ENCODE measurements around the gene NDUFS8.
A peak's percentile ranks its signal among the peaks of the same experiment; 100 is the strongest.

The NDUFS8 gene

GRCh38 chr11:68002575-68002937, 27.9 kb upstream of the NDUFS8 start:
- Histone ChIP-seq H3K27ac (ENCODE audit: low read depth, low read length) (peak overlapping the region; percentile 91), H3K9me3 (ENCODE audit: control insufficient read depth, insufficient read depth, low read length) (no peaks in the 10 kb centered on the region; the same call in 1 of the 2 replicates), H3K36me3 (ENCODE audit: control insufficient read depth, low read length) (peaks cover 45% of the 10 kb centered on the region), H4K20me1 (ENCODE audit: control insufficient read depth, insufficient read depth, low read depth, low read length) (no peaks in the 10 kb centered on the region), H3K27me3 (ENCODE audit: control insufficient read depth, low read length) (no peaks in the 10 kb centered on the region), H3F3A (ENCODE audit: control insufficient read depth, insufficient read depth) (peaks cover 9% of the 10 kb centered on the region), H3K9me2 (replicated peaks; ENCODE audit: control insufficient read depth, low read length) (no peaks in the 10 kb centered on the region), H3K4me2 (ENCODE audit: low read length) (peak overlapping the region; percentile 96), H3K79me2 (ENCODE audit: control insufficient read depth, low read length) (peaks cover 13% of the 10 kb centered on the region), H3K4me1 (ENCODE audit: control insufficient read depth, low read length) (peaks cover 25% of the 10 kb centered on the region), H3K4me3 (ENCODE audit: low read length) (peak overlapping the region; percentile 86)
- no peak for TF ChIP-seq CTCF (IDR thresholded peaks at IDR 0.05; ENCODE audit: low read depth, low read length, poor library complexity, severe bottlenecking)
- TF ChIP-seq EZH2phosphoT487 (IDR thresholded peaks at IDR 0.05; ENCODE audit: borderline replicate concordance, low read length) = no peak

GRCh38 chr11:68002938-68003845, 27.3 kb upstream of the NDUFS8 start:
- Histone ChIP-seq H3K4me3 (ENCODE audit: low read length) (peak overlapping the region; percentile 86), H3K9me3 (ENCODE audit: control insufficient read depth, insufficient read depth, low read length) (no peaks in the 10 kb centered on the region), H3K9me2 (replicated peaks; ENCODE audit: control insufficient read depth, low read length) (no peaks in the 10 kb centered on the region), H3F3A (ENCODE audit: control insufficient read depth, insufficient read depth) (peaks cover 9% of the 10 kb centered on the region), H4K20me1 (ENCODE audit: control insufficient read depth, insufficient read depth, low read depth, low read length) (no peaks in the 10 kb centered on the region), H3K79me2 (ENCODE audit: control insufficient read depth, low read length) (peaks cover 13% of the 10 kb centered on the region), H3K27me3 (ENCODE audit: control insufficient read depth, low read length) (no peaks in the 10 kb centered on the region), H3K4me1 (ENCODE audit: control insufficient read depth, low read length) (peaks cover 31% of the 10 kb centered on the region), H3K36me3 (ENCODE audit: control insufficient read depth, low read length) (peaks cover 38% of the 10 kb centered on the region), H3K4me2 (ENCODE audit: low read length) (peak overlapping the region; percentile 96), H3K27ac (ENCODE audit: low read depth, low read length) (peak overlapping the region; percentile 91)
- TF ChIP-seq CTCF (IDR thresholded peaks at IDR 0.05; ENCODE audit: low read depth, low read length, poor library complexity, severe bottlenecking) = no peak
- TF ChIP-seq EZH2phosphoT487 (IDR thresholded peaks at IDR 0.05; ENCODE audit: borderline replicate concordance, low read length) = no peak

DNA sequence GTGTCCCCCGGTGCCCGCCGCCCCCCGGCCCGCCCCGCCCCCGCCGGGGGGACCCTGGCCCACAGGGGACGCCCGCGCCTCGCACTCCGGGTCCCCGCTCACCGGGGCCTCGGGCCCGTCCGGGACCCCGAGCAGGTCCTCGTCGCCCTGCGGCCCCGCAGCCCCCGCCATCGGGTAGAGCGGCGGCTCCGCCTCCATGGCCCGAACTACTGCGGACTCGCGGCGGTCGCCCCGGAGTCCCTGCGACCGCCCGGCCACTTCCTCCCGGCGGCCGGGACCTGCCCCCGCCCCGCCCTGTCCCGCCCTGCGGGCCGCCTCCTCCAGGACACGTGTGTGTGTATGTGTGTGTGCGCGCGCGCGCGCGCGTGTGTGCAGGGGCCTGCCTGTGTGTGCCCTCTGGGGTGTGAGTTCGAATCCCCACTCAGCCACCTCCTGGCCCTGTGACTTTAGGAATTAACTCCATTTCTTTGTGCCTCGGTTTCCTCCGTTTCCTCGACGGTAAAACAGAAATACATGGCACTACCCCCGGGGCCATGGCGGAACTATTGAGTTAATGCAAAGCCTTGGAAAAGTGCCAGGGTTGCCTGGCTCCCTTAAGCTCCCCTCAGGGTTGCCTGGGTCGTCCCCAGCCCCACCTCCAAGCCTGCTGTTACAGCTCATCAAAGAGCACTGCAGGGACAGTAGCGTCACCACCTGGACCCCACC, 26.5 kb upstream of the NDUFS8 start, which contains the start of gene UNC93B1:
Gene UNC93B1, minus strand, starts transcription at position 252 of the 705 bp plus-strand sequence. Its CDS starts 54 bp downstream, at position 198.
- H4K20me1 ChIP-seq (ENCODE audit: control insufficient read depth, insufficient read depth, low read depth, low read length) = no peaks in the 10 kb centered on the region
- H3K4me2 ChIP-seq (ENCODE audit: low read length) = peak within 1 kb of the TSS; percentile 96
- H3F3A ChIP-seq (ENCODE audit: control insufficient read depth, insufficient read depth) = peaks cover 9% of the 10 kb centered on the region
- H3K79me2 ChIP-seq (ENCODE audit: control insufficient read depth, low read length) = peaks cover 13% of the 10 kb centered on the region
- H3K4me3 ChIP-seq (ENCODE audit: low read length) = peak within 1 kb of the TSS; percentile 86
- H3K9me3 ChIP-seq (ENCODE audit: control insufficient read depth, insufficient read depth, low read length) = no peaks in the 10 kb centered on the region
- TF ChIP-seq EZH2phosphoT487 (IDR thresholded peaks at IDR 0.05; ENCODE audit: borderline replicate concordance, low read length) (no peak), CTCF (IDR thresholded peaks at IDR 0.05; ENCODE audit: low read depth, low read length, poor library complexity, severe bottlenecking) (no peak)
- peaks cover 30% of the 10 kb centered on the region for H3K36me3 ChIP-seq (ENCODE audit: control insufficient read depth, low read length)
- H3K27me3 ChIP-seq (ENCODE audit: control insufficient read depth, low read length) = no peaks in the 10 kb centered on the region
- H3K9me2 ChIP-seq (replicated peaks; ENCODE audit: control insufficient read depth, low read length) = no peaks in the 10 kb centered on the region
- peaks cover 39% of the 10 kb centered on the region for H3K4me1 ChIP-seq (ENCODE audit: control insufficient read depth, low read length)
- H3K27ac ChIP-seq (ENCODE audit: low read depth, low read length) = peak within 1 kb of the TSS; percentile 91

All from DOHH2 (cell line).